Thoracic aorta (tissue), 2 donors: ENCODE measurements around the gene STOML1. TPM values are rescaled to one million over a fixed set of nuclear protein-coding genes. Genes with fewer than 3 reads are reported as not detected.
"Not testable (repeated sequence)": the region's sequence is repeated elsewhere in the genome, so short reads cannot be mapped to it uniquely, and the experiment has no call there.

Experiments
- ATAC-seq: fragments of 150-250 bp; one replicate; pipeline ENCODE4 v1.8.0; 2017; ENCODE audit warnings: low read depth; ENCODE audit not compliant: insufficient number of reproducible peaks, low FRiP score
- DNase-seq: peaks from one replicate; pipeline ENCODE4 v3.0.0-alpha.2; 2020; ENCODE audit warnings: low spot score
- H3K27ac ChIP-seq, 2 donors: fragments of 200-600 bp; sonication (generic); 1 replicate in 1 of 2; 2 replicates in 1 of 2; pipeline ENCODE4 v1.5.1; 2016; ENCODE audit warnings: mild to moderate bottlenecking in 2 of 2, moderate library complexity in 2 of 2
- H3K27me3 ChIP-seq: fragments of 200-600 bp; sonication (generic); replicated peaks from 2 replicates; pipeline ENCODE4 v1.6.0; 2016; ENCODE audit warnings: mild to moderate bottlenecking; ENCODE audit not compliant: insufficient read depth
- H3K36me3 ChIP-seq: fragments of 200-600 bp; sonication (generic); one replicate; pipeline ENCODE4 v1.5.1; 2016
- H3K4me1 ChIP-seq, 2 donors: fragments of 200-600 bp; sonication (generic); 1 replicate in 1 of 2; 2 replicates in 1 of 2; pipeline versions ENCODE4 v1.5.1 to v1.6.0; 2016; ENCODE audit warnings: low read depth in 2 of 2, mild to moderate bottlenecking in 1 of 2; ENCODE audit not compliant: control insufficient read depth in 1 of 2
- H3K4me3 ChIP-seq: fragments of 200-600 bp; sonication (generic); 2 replicates; pipeline ENCODE4 v1.5.1; 2016; ENCODE audit warnings: mild to moderate bottlenecking
- H3K9me3 ChIP-seq: fragments of 200-600 bp; sonication (generic); 2 replicates; pipeline ENCODE4 v1.5.1; 2016
- total RNA-seq, 2 donors: library from RNA; depleted of rRNA; stranded (reverse); fragments of >200 nt; gene quantifications; one replicate each; pipeline versions ENCODE4 v1.1.0 to v1.2.3, GENCODE V29; 2016
- TF ChIP-seq, protein P1 (sequence below): fragments of 200-600 bp; sonication (generic); IDR thresholded peaks from one replicate; pipeline ENCODE4 v1.5.1; 2019; ENCODE audit warnings: antibody characterized with exemption

STOML1 gene
- total RNA-seq, 2 donors from 2014 or later = 23.6 to 37.9 TPM

DNA sequence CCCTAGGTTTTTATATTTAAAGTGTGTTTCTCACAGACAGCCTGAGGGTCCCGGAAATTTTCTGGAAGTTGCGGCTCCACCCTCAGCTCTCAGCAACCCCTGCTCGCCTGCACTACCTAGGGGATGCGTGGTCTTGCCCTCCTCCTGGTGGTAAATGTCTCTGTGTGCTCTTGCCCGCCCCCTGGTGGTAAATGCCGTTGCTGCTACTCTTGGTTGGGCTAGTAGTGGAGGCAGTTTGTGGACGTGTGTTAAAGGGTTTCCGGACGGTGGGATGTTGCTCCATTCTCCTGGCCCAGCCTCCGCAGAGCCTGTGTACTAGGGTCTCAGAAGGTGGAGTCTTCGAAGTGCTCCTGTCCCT is 27.4 kb downstream of the STOML1 start:
- Histone ChIP-seq H3K27ac (no peak overlapping the region), H3K4me1 (peaks cover 0 to 7% of the 10 kb centered on the region in 2 donors), H3K4me3 (peak overlapping the region; percentile 47), H3K36me3 (no peaks in the 10 kb centered on the region), H3K9me3 (no peaks in the 10 kb centered on the region), H3K27me3 (no peaks in the 10 kb centered on the region)
- TF ChIP-seq, protein P1, sequence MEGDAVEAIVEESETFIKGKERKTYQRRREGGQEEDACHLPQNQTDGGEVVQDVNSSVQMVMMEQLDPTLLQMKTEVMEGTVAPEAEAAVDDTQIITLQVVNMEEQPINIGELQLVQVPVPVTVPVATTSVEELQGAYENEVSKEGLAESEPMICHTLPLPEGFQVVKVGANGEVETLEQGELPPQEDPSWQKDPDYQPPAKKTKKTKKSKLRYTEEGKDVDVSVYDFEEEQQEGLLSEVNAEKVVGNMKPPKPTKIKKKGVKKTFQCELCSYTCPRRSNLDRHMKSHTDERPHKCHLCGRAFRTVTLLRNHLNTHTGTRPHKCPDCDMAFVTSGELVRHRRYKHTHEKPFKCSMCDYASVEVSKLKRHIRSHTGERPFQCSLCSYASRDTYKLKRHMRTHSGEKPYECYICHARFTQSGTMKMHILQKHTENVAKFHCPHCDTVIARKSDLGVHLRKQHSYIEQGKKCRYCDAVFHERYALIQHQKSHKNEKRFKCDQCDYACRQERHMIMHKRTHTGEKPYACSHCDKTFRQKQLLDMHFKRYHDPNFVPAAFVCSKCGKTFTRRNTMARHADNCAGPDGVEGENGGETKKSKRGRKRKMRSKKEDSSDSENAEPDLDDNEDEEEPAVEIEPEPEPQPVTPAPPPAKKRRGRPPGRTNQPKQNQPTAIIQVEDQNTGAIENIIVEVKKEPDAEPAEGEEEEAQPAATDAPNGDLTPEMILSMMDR = peak; percentile 97
- no peak for DNase-seq
- peak; percentile 69 for ATAC-seq

GRCh38 chr15:73962433-73962832 is 29.7 kb downstream of the STOML1 start:
- H3K4me1 ChIP-seq = peaks cover 0 to 8% of the 10 kb centered on the region in 2 donors
- H3K27ac ChIP-seq = no peak overlapping the region
- TF ChIP-seq, protein P1 = no peak
- no peaks in the 10 kb centered on the region for H3K36me3 ChIP-seq
- ATAC-seq = no peak
- no peak for DNase-seq
- H3K9me3 ChIP-seq = no peaks in the 10 kb centered on the region
- no peaks in the 10 kb centered on the region for H3K27me3 ChIP-seq
- H3K4me3 ChIP-seq = no peak overlapping the region

DNA sequence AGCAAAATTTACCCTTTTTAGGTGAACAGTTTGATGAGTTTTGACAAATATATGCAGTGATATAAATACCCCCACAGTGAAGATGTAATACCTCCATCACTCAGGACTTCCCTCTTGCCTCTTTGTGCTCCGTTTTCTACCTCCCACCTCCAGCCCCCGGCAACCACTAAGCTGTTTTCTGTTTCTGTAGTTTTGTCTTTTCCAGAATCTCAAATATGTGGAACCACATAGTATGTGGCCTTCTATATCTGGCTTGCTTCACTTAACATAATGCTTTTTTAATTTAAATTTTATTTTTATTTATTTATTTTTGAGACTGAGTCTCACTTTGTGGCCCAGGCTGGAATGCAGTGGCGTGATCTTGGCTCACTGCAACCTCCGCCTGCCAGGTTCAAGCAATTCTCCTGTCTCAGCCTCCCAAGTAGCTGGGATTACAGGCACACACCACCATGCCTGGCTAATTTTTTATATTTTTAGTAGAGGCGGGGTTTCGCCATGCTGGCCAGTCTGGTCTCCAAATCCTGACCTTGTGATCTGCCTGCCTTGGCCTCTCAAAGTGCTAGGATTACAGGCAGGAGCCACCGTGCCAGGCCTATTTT is 31.5 kb downstream of the STOML1 start:
- not testable (repeated sequence) for H3K36me3 ChIP-seq, H3K27me3 ChIP-seq, DNase-seq, ATAC-seq, H3K27ac ChIP-seq, H3K9me3 ChIP-seq, H3K4me3 ChIP-seq
- H3K4me1 ChIP-seq = peaks cover 5 to 25% of the 10 kb centered on the region in 2 donors

DNA sequence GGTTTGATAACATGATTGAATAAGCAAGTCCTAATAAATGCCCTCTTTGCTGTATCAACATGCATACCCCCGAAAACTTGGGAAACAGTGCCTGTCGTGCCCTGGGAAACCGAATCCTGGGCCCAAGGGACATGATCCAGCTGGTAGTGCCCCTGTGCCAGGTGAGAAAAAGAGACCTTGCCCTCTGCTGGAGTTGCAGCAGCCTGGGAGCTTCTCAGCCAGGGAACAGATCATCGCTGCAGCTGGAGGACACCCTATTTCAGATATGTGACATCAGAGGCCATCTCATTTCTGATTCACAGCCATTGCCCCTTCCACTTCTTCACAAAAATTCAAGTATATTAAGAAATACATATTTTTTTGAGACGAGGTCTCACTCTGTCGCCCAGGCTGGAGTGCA is 32.3 kb downstream of the STOML1 start:
- TF ChIP-seq, protein P1 = no peak
- DNase-seq = no peak

DNA sequence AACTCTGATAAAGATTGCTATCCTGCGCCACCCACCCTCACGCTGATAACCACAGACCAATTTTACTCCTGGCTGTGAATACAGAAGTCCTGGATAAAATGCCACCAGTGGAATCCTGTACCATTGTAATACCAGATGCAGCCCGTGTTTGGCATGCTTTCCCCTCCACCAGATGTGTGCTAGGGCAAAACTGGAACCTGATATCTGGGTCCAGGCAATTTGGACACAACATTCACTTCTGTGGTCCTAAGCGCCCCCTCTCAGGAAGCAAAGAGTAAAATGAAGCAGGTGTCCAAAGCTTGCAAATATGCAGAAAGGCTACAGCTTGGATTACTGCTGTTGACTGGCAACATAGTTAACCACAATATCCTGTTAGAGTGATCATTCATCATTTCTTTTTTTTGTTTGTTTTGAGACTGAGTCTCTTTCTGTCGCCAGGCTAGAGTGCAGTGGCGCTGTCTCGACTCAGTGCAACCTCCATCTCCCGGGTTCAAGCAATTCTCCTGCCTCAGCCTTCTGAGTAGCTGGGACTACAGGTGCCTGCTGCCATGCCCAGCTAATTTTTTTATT is 33.0 kb downstream of the STOML1 start:
- ATAC-seq (no peak), DNase-seq (no peak)
- Histone ChIP-seq H3K9me3 (no peaks in the 10 kb centered on the region), H3K27ac (no peak overlapping the region), H3K27me3 (no peaks in the 10 kb centered on the region), H3K36me3 (no peaks in the 10 kb centered on the region), H3K4me3 (no peak overlapping the region), H3K4me1 (peaks cover 5 to 18% of the 10 kb centered on the region in 2 donors)
- TF ChIP-seq, protein P1 = no peak

More for the DNA sequence above, 32.3 kb downstream of the STOML1 start:
- Histone ChIP-seq H3K4me1 (peaks cover 5 to 19% of the 10 kb centered on the region in 2 donors), H3K9me3 (no peaks in the 10 kb centered on the region), H3K27ac (no peak overlapping the region), H3K4me3 (no peak overlapping the region), H3K27me3 (no peaks in the 10 kb centered on the region), H3K36me3 (no peaks in the 10 kb centered on the region)
- no peak for ATAC-seq
